OCI-LY7 (cell line): ENCODE results near the gene NME7. TPM values are rescaled to one million over a fixed set of nuclear protein-coding genes. Genes with fewer than 3 reads are reported as not detected.

Experiments
- BruUV-seq: library from RNA; stranded (reverse); fragments of 400-500 nt; replicated peaks from 2 replicates; lab custom pipeline; 2021; lab: Mats Ljungman, UMichigan
- CTCF ChIA-PET: fragments of 300-600 bp; sonication (Branson Sonifier 250); formaldehyde crosslinking; loops from one replicate; lab custom pipeline; 2022; ENCODE audit warnings: antibody characterized with exemption; ENCODE audit not compliant: unreplicated experiment; lab: Charles Lee
- POLR2A ChIA-PET: fragments of 300-600 bp; sonication (Branson Sonifier 250); formaldehyde crosslinking; loops from one replicate; lab custom pipeline; 2022; ENCODE audit warnings: antibody characterized with exemption; lab: Charles Lee
- DNase-seq: peaks from one replicate; pipeline ENCODE4 v3.0.0-alpha.2; 2015; ENCODE audit warnings: low spot score
- H2AFZ ChIP-seq: fragments of 200-600 bp; sonication (generic), shearing (Covaris generic); 2 replicates; pipeline ENCODE4 v1.6.1; 2014; ENCODE audit warnings: mild to moderate bottlenecking, antibody characterized with exemption, low read length, moderate library complexity
- H3K27ac ChIP-seq: fragments of 200-600 bp; sonication (generic); 2 replicates; pipeline ENCODE4 v1.5.1; 2014; ENCODE audit warnings: mixed run types, low read depth, mild to moderate bottlenecking, moderate library complexity, low read length, inconsistent platforms; ENCODE audit not compliant: poor library complexity, severe bottlenecking
- H3K36me3 ChIP-seq: fragments of 200-600 bp; sonication (generic); 2 replicates; pipeline ENCODE4 v1.6.1; 2014; ENCODE audit warnings: mild to moderate bottlenecking, antibody characterized with exemption, low read length, moderate library complexity, mixed read lengths; ENCODE audit not compliant: insufficient read depth
- H3K4me1 ChIP-seq: fragments of 200-600 bp; sonication (generic); 2 replicates; pipeline ENCODE4 v1.5.1; 2014; ENCODE audit warnings: mild to moderate bottlenecking, low read length; ENCODE audit not compliant: insufficient read depth, poor library complexity, severe bottlenecking
- H3K4me2 ChIP-seq: fragments of 200-600 bp; sonication (generic); 2 replicates; pipeline ENCODE4 v1.6.1; 2014; ENCODE audit warnings: mild to moderate bottlenecking, low read length
- H3K4me3 ChIP-seq: fragments of 200-600 bp; sonication (generic); 2 replicates; pipeline ENCODE4 v1.5.1; 2014; ENCODE audit warnings: mild to moderate bottlenecking, low read depth, low read length; ENCODE audit not compliant: poor library complexity, severe bottlenecking
- H3K79me2 ChIP-seq: fragments of 200-600 bp; sonication (generic); 2 replicates; pipeline ENCODE4 v1.6.1; 2016; ENCODE audit warnings: low read depth, mild to moderate bottlenecking, low read length, moderate library complexity, mixed read lengths; ENCODE audit not compliant: insufficient read depth
- H3K9me2 ChIP-seq: fragments of 200-600 bp; sonication (generic); 2 replicates; pipeline ENCODE4 v1.6.1; 2016; ENCODE audit warnings: mild to moderate bottlenecking, low read length, mixed read lengths; ENCODE audit not compliant: insufficient read depth
- H3K9me3 ChIP-seq: fragments of 200-600 bp; sonication (generic); 2 replicates; pipeline ENCODE4 v1.6.1; 2014; ENCODE audit warnings: mild to moderate bottlenecking, mixed run types, low read length, mixed read lengths
- H4K20me1 ChIP-seq: fragments of 200-600 bp; sonication (generic); 2 replicates; pipeline ENCODE4 v1.6.1; 2014; ENCODE audit warnings: mild to moderate bottlenecking, antibody characterized with exemption, low read length, moderate library complexity, mixed read lengths; ENCODE audit not compliant: insufficient read depth
- EZH2phosphoT487 ChIP-seq: fragments of 200-600 bp; sonication (generic); IDR thresholded peaks from 2 replicates; pipeline ENCODE4 v1.6.1; 2018; ENCODE audit warnings: low read depth, borderline replicate concordance, mild to moderate bottlenecking, mixed run types, antibody characterized with exemption, low read length, moderate library complexity, mixed read lengths
- intact Hi-C: fragments of 100-400 bp; cut with micrococcal nuclease; formaldehyde crosslinking; loops from one replicate; pipeline ENCODE4 v1.10.0; 2022; ENCODE audit not compliant: unreplicated experiment
- total RNA-seq, 2 experiments: library from RNA; depleted of rRNA in 1 of 2; stranded (reverse); fragments of >200 nt in 1 of 2; shearing (Covaris generic) in 1 of 2; gene quantifications; 2 replicates each; pipeline ENCODE4 v1.2.3, GENCODE V29; 2014 to 2022
- TF ChIP-seq, protein P1 (sequence below): fragments of 200-600 bp; sonication (generic); conservative IDR thresholded peaks from 2 replicates; pipeline ENCODE4 v1.5.1; 2014; ENCODE audit warnings: mild to moderate bottlenecking, antibody characterized with exemption, low read length, moderate library complexity, mixed read lengths

Gene NME7
- total RNA-seq, 2 experiments from 2014 or later = 9.3 to 17.0 TPM

DNA sequence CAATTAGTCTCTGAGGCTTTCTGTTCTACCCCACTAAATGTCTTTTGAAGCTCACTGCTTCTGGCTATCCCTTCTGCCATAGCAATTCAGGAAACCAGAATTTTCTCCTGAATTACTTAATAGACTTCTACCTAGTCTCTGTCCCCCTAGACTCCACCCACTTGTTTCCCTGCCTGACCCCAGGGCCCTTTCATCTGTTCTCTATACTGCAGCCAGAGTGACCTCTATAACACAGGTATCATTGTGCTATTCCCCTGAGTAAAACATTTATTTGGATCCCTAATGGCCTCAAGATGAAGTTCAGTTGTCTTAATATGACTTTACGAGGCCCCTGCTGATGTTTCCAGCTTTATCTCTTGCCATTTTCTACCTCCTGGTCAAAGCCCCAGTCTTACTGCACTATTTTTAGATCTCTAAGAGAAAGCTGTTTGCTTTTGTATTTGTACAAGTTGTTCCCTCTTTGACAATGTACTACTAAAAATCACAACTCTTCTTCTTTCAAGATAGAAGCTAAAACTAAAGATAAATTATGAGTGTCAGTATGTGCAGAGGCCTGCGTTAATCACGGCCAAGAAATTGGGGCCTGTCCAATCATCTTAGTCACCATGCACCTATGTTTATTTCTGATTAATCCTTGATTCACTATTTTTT lies 206.6 kb downstream of the NME7 start:
- H3K4me3 ChIP-seq = no peak overlapping the region
- H4K20me1 ChIP-seq = no peaks in the 10 kb centered on the region
- ChIA-PET CTCF (no interaction called here), POLR2A (interaction anchor here (0.8 to 1.0 kb wide), 2 partner anchors 9 to 18 kb away, joined by 3 to 5 read pairs; no protein-coding TSS in a partner anchor)
- BruUV-seq = no TSS peak
- H3K36me3 ChIP-seq = no peaks in the 10 kb centered on the region
- intact Hi-C loops = no loop called here
- no peak for DNase-seq
- H2AFZ ChIP-seq = no peak overlapping the region
- H3K27ac ChIP-seq = no peak overlapping the region
- no peak overlapping the region for H3K4me2 ChIP-seq
- no peaks in the 10 kb centered on the region for H3K4me1 ChIP-seq
- H3K79me2 ChIP-seq = no peaks in the 10 kb centered on the region
- no peaks in the 10 kb centered on the region for H3K9me3 ChIP-seq
- TF ChIP-seq EZH2phosphoT487 = no peak
- TF ChIP-seq, protein P1, sequence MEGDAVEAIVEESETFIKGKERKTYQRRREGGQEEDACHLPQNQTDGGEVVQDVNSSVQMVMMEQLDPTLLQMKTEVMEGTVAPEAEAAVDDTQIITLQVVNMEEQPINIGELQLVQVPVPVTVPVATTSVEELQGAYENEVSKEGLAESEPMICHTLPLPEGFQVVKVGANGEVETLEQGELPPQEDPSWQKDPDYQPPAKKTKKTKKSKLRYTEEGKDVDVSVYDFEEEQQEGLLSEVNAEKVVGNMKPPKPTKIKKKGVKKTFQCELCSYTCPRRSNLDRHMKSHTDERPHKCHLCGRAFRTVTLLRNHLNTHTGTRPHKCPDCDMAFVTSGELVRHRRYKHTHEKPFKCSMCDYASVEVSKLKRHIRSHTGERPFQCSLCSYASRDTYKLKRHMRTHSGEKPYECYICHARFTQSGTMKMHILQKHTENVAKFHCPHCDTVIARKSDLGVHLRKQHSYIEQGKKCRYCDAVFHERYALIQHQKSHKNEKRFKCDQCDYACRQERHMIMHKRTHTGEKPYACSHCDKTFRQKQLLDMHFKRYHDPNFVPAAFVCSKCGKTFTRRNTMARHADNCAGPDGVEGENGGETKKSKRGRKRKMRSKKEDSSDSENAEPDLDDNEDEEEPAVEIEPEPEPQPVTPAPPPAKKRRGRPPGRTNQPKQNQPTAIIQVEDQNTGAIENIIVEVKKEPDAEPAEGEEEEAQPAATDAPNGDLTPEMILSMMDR = no peak
- H3K9me2 ChIP-seq = no peaks in the 10 kb centered on the region

DNA sequence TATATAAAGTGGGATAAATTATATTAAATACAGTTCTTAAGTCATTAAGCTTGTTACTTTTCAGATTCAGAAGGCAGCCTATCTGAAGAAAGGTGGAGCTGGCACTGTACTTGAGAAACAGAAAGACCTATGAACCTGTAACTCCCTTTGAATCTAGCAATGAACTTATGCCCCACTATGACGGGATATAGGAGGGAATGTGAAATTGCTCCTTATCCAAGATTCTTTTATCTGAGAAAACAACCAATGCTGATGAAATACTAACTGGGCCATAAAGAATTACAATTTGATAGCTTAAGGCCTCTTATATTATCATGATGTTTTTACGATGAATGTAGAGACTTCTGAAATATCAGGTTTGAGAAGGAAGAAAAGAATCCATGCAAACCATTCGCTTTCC lies 211.0 kb downstream of the NME7 start:
- BruUV-seq = no TSS peak
- CTCF ChIA-PET = no interaction called here

DNA sequence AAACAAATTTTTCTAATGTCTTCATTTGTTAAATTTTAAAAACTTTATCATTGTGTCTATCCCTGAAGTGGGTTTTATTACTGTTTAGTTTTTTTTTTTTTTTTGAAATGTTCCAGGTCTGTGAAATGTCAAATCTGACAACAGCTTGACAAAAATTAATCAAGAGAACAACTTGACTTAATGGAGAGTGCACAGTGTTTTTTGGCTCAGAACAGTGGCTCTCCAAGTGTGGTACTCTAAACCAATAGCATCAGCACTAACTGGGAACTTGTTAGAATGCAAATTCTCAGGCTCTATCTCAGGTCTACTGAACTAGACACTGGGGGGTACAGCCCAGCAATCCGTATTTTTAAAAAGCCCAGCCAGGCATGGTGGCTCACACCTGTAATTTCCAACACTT lies 211.9 kb downstream of the NME7 start:
- intact Hi-C loops = no loop called here
- Histone ChIP-seq H3K4me1 (no peaks in the 10 kb centered on the region), H2AFZ (no peak overlapping the region), H3K36me3 (no peaks in the 10 kb centered on the region), H3K4me2 (no peak overlapping the region), H3K9me3 (no peaks in the 10 kb centered on the region), H3K27ac (no peak overlapping the region), H3K79me2 (no peaks in the 10 kb centered on the region), H3K4me3 (no peak overlapping the region), H4K20me1 (no peaks in the 10 kb centered on the region), H3K9me2 (no peaks in the 10 kb centered on the region)
- ChIA-PET CTCF (no interaction called here), POLR2A (no interaction called here)
- DNase-seq = no peak
- BruUV-seq = no TSS peak
- no peak for TF ChIP-seq EZH2phosphoT487
- TF ChIP-seq, protein P1 = no peak

More for the DNA sequence above, 211.0 kb downstream of the NME7 start:
- Histone ChIP-seq H3K9me2 (no peaks in the 10 kb centered on the region), H2AFZ (no peak overlapping the region), H3K79me2 (no peaks in the 10 kb centered on the region), H4K20me1 (no peaks in the 10 kb centered on the region), H3K4me2 (no peak overlapping the region), H3K27ac (no peak overlapping the region), H3K4me1 (no peaks in the 10 kb centered on the region), H3K4me3 (no peak overlapping the region), H3K9me3 (no peaks in the 10 kb centered on the region), H3K36me3 (no peaks in the 10 kb centered on the region)
- intact Hi-C loops = no loop called here
- TF ChIP-seq, protein P1 = no peak
- TF ChIP-seq EZH2phosphoT487 = no peak
- POLR2A ChIA-PET = no interaction called here
- DNase-seq = no peak
